GM21381 (cell line): Measurements from ENCODE around the gene NCEH1.
"Not testable (repeated sequence)": the region's sequence is repeated elsewhere in the genome, so short reads cannot be mapped to it uniquely, and the experiment has no call there.

Experiments
- ATAC-seq: cut with Tn5 transposase; IDR thresholded peaks from one replicate; pipeline ENCODE4 v1.9.1; 2021; ENCODE audit warnings: mild to moderate bottlenecking, moderate library complexity; ENCODE audit not compliant: unreplicated experiment

NCEH1 gene, protein sequence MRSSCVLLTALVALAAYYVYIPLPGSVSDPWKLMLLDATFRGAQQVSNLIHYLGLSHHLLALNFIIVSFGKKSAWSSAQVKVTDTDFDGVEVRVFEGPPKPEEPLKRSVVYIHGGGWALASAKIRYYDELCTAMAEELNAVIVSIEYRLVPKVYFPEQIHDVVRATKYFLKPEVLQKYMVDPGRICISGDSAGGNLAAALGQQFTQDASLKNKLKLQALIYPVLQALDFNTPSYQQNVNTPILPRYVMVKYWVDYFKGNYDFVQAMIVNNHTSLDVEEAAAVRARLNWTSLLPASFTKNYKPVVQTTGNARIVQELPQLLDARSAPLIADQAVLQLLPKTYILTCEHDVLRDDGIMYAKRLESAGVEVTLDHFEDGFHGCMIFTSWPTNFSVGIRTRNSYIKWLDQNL

GRCh38 chr3:172710664-172711453 is at the start of gene NCEH1:
TSS of gene NCEH1 (minus strand) at chr3:172711067. CDS start at chr3:172710984, 83 bp downstream.
- peak; percentile 100 for ATAC-seq

DNA sequence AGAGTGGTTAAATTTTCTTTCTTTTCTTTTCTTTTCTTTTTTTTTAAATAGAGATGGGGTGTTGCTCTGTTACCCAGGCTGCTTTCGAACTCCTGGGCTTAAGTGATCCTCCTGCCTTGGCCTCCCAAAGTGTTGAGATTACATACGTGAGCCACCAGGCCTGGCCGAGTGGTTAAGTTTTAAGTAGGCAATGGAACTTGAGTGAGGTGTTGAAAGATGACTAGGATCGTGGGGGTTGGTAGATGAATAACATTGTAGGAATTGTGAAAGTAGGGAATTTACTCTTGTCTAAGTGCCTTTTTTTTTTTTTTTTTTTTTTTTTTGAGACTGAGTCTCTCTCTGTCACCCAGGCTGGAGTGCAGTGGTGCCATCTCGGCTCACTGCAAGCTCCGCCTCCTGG is 49.5 kb upstream of the NCEH1 start:
- ATAC-seq, result not testable (repeated sequence)

GRCh38 chr3:172753125-172753524 is 42.3 kb upstream of the NCEH1 start:
- no peak for ATAC-seq

GRCh38 chr3:172752651-172753050 is 41.8 kb upstream of the NCEH1 start:
- ATAC-seq, result no peak

GRCh38 chr3:172751175-172751704 is 40.4 kb upstream of the NCEH1 start:
- peak; percentile 17 for ATAC-seq

- peak; percentile 95 for ATAC-seq
Observed at GRCh38 chr3:172750368-172751174, 39.7 kb upstream of the NCEH1 start, which contains the start of gene ECT2. TSS of gene ECT2 (plus strand) at chr3:172750726. CDS start at chr3:172754531, 3,805 bp downstream.

DNA sequence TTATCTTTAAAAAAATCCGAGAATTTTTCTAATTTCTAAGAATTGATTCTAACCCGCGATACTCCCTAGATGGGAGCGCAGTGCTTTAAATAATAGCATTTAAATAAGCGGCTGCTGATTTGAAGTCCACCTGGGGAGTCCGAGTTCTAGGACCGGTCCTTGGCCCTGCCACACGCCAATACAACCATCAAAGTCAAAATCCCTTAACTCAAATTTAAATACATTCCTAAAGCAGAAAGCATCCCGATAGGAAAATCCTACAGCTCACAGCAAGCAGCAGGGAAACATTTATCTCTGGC is 39.2 kb upstream of the NCEH1 start:
- ATAC-seq, result no peak

GRCh38 chr3:172749230-172749965 is 38.5 kb upstream of the NCEH1 start:
- ATAC-seq, result no peak

DNA sequence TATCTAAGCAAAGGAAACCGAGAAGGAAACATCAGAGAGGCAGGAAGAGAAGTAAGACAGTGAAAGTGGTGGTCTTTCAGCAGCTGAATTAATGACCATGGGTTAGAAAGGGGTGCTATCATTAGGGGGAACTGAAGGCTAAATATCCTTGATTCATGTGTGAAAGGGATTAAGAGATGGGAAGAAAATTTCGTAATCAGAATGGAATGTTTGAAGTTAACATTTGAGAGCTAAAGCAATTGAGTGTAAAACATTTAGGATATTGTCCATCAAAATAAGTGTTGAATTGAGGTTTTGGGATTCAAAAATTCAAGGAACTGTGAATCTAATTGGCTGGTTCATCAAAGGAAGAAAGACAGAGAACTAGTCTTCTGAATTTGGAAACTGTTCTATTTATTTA is 35.6 kb upstream of the NCEH1 start:
- no peak for ATAC-seq

DNA sequence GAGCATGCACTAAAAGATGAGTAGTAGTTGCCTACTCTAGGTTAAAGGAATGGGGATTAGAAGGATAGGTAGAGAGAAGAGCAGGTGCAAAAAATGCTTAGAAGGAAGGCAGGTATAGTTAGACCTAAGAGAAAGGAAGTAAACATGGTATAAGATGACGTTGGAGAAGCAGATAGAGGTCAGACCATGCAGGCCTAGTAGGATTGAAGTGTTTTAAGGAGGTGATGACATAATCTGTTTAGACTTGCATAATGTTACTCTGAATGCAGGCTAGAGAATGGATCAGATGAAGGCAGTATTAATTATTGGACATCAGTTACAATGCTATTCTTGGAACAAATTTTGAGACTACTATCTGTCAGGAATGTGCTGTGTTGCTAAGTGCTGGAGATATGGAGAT is 28.6 kb upstream of the NCEH1 start:
- ATAC-seq, result no peak

GRCh38 chr3:172735014-172735413 is 24.1 kb upstream of the NCEH1 start:
- ATAC-seq, result no peak

DNA sequence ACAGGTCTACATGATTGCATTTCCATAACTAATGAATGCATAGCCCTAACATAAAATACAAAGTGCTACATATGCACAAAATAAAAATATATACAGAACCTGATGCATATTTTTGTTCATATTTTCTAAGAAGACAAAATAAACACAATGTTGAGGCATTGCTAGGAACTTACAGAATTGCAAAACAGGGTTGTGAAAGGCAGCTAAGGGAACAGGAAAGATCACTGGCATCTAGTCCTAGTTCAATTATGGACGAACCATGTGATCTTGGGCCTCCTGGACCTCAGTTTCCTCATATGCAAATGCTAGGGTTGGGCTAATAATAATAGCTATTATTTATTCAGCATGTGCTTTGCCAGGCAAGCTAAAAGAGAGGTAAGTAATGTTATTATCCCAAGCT is 15.5 kb upstream of the NCEH1 start:
- no peak for ATAC-seq

GRCh38 chr3:172722536-172723040 is 11.7 kb upstream of the NCEH1 start:
- not testable (repeated sequence) for ATAC-seq

DNA sequence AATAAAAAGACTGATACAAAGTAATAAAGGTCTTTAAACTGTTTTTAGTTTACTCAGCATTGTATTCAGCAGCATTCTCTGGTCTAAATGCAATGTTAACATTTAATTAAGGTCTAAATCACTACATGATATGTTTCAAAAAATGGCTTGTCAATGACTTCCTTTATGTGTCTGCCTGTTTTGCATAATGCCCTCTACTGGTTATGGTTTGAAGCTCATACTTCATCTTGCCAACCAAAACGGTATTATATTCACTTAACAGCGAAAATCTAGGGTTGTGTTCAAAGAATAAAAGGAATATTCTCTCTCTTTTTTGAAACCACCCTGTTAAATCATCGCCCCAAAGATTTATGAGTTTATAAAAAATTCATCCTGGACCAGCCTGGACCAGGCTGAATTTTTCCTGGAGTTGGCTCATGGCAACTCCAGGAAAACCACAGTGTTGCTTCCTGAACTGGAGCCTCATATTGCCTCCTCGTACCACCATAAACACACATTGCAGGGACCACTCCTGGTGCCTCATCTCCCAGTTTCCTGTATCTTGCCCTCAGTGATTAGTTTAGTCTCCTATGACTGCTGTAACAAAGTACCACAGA is 6.7 kb upstream of the NCEH1 start:
- no peak for ATAC-seq

- ATAC-seq, result no peak
Observed at GRCh38 chr3:172716476-172716875, 5.6 kb upstream of the NCEH1 start.

- ATAC-seq, result no peak
Observed at GRCh38 chr3:172713316-172713715, 2.4 kb upstream of the NCEH1 start.

- ATAC-seq, result peak; percentile 0
Observed at GRCh38 chr3:172711454-172711795, 558 bp upstream of the NCEH1 start.

- ATAC-seq, result no peak
Observed at GRCh38 chr3:172709774-172710663, 848 bp downstream of the NCEH1 start.
